Upper lobe of right lung (tissue), 1 donor: ENCODE measurements around the gene INTS11. TPM values are rescaled to one million over a fixed set of nuclear protein-coding genes. Genes with fewer than 3 reads are reported as not detected.
A peak's percentile ranks its signal among the peaks of the same experiment; 100 is the strongest.

Source experiments
- ATAC-seq: fragments of 200-7000 bp; cut with Tn5 transposase; one replicate; pipeline ENCODE4 v1.9.1; 2020; ENCODE audit warnings: mild to moderate bottlenecking, moderate library complexity
- DNase-seq: peaks from one replicate; pipeline ENCODE4 v3.0.0-alpha.2; 2020
- H3K27ac ChIP-seq: fragments of 200-600 bp; one replicate; pipeline ENCODE4 v1.8.0; 2022
- H3K27me3 ChIP-seq: fragments of 200-600 bp; one replicate; pipeline ENCODE4 v1.8.0; 2022; ENCODE audit warnings: mild to moderate bottlenecking
- H3K36me3 ChIP-seq: fragments of 200-600 bp; one replicate; pipeline ENCODE4 v1.8.0; 2022
- H3K4me1 ChIP-seq: fragments of 200-600 bp; one replicate; pipeline ENCODE4 v1.8.0; 2022
- H3K4me3 ChIP-seq: fragments of 200-600 bp; one replicate; pipeline ENCODE4 v1.8.0; 2022; ENCODE audit warnings: mild to moderate bottlenecking
- H3K9me3 ChIP-seq: fragments of 200-600 bp; one replicate; pipeline ENCODE4 v1.8.0; 2022
- CTCF ChIP-seq: fragments of 200-600 bp; IDR thresholded peaks from one replicate; pipeline ENCODE4 v1.8.0; 2022; ENCODE audit warnings: antibody characterized with exemption
- intact Hi-C: fragments of 100-400 bp; cut with DNase I; formaldehyde crosslinking; loops from one replicate; pipeline ENCODE4 v1.11.0; 2022
- total RNA-seq: library from RNA; stranded (reverse); fragmentation: NEBNext Ultra II Directional; extraction: Animal tissue kit (Norgen Biotek cat#: 25700); gene quantifications from one replicate; pipeline ENCODE4 v1.2.1, GENCODE V29; 2021
- donor health status: DM: no; HTN: yes; CAD: no; lungs with severe emphysema.

INTS11 gene
- total RNA-seq, 1 donor from 2014 or later = 81.9 TPM

GRCh38 chr1:1337793-1338147 lies 13.3 kb upstream of the INTS11 start:
- intact Hi-C loops = no loop called here
- no peak for TF ChIP-seq CTCF
- DNase-seq (no peak), ATAC-seq (peak; percentile 36)
- Histone ChIP-seq H3K4me3 (no peak overlapping the region), H3K27ac (no peak overlapping the region), H3K4me1 (no peaks in the 10 kb centered on the region), H3K9me3 (no peaks in the 10 kb centered on the region), H3K36me3 (peaks cover 13% of the 10 kb centered on the region), H3K27me3 (no peaks in the 10 kb centered on the region)

DNA sequence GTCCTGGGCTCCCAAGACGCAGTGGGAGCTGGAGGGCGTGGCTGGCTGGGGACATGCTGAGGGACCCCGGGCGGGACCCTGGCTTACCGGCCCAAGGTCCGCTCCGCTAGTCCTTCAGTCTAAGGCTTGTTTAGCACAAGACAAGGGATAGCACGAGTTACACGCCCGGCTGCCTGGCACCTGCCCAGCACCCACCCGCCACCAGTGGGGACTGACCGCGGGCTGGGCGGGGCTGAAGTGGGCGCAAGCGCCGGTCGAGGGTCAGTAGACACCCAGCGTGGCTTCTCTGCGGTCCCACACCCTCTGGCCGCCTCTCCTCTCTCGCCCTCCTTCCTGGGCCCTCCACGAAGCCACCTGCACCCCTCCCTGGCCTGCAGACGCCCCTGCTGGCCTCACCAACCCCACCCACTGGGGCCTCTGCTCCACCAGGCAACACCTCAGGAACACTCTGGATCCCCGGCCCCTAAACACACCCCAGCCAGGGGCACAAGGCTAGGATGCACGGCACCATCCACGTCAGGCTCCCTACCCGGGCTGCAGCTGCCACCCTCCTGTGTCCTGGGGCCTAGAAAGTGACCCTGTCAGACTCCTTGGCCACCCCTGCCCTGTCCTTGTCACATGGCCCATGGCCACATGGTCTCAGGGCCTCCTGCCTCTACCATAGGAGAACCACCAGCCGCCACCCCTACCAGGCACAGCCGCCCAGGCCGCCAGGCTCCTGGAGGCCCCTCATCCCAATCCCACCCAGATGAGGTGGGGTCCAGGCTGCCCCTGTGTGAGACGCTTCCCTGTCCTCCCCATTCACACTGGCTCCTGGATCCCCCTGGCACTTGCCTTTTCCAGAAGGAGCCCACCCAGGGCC lies 12.7 kb upstream of the INTS11 start:
- intact Hi-C loops = no loop called here
- H3K4me1 ChIP-seq = no peaks in the 10 kb centered on the region
- no peak for DNase-seq
- no peak overlapping the region for H3K27ac ChIP-seq
- no peak for ATAC-seq
- H3K9me3 ChIP-seq = no peaks in the 10 kb centered on the region
- TF ChIP-seq CTCF = no peak
- H3K36me3 ChIP-seq = peaks cover 13% of the 10 kb centered on the region
- H3K27me3 ChIP-seq = no peaks in the 10 kb centered on the region
- no peak overlapping the region for H3K4me3 ChIP-seq

DNA sequence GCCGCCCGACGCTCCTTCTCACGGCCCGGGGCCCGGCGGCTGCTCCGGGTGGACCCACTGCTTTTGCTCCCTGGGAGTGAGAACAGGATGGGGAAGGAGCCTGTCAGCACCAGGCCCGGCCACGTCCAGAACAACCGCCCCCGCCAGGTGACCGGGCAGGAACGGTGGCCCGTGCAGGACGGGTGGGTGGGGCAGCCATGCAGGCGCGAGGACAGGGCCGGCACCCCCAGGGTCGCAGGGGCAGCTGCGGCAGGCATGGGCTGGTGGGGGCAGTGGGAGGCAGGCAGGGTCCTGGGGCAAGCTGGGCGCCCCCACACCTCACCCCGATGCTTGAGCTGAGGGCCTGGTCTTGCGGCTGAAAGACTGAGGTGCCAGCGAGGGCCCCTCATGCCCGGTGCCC lies 12.0 kb upstream of the INTS11 start:
- Histone ChIP-seq H3K4me1 (no peaks in the 10 kb centered on the region), H3K36me3 (peaks cover 13% of the 10 kb centered on the region), H3K4me3 (no peak overlapping the region), H3K9me3 (no peaks in the 10 kb centered on the region), H3K27me3 (no peaks in the 10 kb centered on the region), H3K27ac (no peak overlapping the region)
- TF ChIP-seq CTCF = no peak
- intact Hi-C loops = no loop called here
- ATAC-seq = no peak
- no peak for DNase-seq

- no peak for ATAC-seq
- H3K36me3 ChIP-seq = peaks cover 13% of the 10 kb centered on the region
- TF ChIP-seq CTCF = no peak
- peaks cover 3% of the 10 kb centered on the region for H3K4me1 ChIP-seq
- intact Hi-C loops = no loop called here
- H3K27me3 ChIP-seq = no peaks in the 10 kb centered on the region
- H3K4me3 ChIP-seq = no peak overlapping the region
- H3K27ac ChIP-seq = no peak overlapping the region
- no peak for DNase-seq
- H3K9me3 ChIP-seq = no peaks in the 10 kb centered on the region
Measured at GRCh38 chr1:1335792-1336248, 11.4 kb upstream of the INTS11 start.

DNA sequence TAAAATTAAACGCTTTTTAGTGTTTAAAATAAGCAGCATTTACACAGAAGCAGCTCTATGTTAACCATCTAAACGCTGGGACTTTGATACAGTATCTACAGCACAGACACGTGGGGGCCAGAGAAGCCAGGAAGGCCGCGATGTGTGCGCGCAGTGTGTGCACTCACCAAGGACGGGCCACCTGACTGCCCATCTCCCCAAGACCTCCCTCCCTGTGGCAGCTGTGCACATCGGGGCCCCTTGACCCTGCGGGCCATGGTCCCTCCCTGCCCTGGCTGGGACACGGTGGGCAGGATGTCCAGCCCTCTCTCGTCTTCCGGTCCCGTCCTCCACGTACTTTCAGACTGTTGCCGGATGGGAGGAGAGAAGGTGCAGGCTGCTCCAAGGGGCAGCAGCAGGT lies 10.8 kb upstream of the INTS11 start:
- intact Hi-C loops = no loop called here
- no peak for DNase-seq
- TF ChIP-seq CTCF = no peak
- Histone ChIP-seq H3K27ac (no peak overlapping the region), H3K27me3 (no peaks in the 10 kb centered on the region), H3K4me1 (peaks cover 4% of the 10 kb centered on the region), H3K36me3 (peaks cover 13% of the 10 kb centered on the region), H3K4me3 (no peak overlapping the region), H3K9me3 (no peaks in the 10 kb centered on the region)
- no peak for ATAC-seq
